ENCODE measurements around the gene DCTN4. TPM values are rescaled to one million over a fixed set of nuclear protein-coding genes. Genes with fewer than 3 reads are reported as not detected.

Gene DCTN4
- total RNA-seq, 4 donors from 2014 or later, result 65.4 to 78.5 (median 72.8) TPM

DNA sequence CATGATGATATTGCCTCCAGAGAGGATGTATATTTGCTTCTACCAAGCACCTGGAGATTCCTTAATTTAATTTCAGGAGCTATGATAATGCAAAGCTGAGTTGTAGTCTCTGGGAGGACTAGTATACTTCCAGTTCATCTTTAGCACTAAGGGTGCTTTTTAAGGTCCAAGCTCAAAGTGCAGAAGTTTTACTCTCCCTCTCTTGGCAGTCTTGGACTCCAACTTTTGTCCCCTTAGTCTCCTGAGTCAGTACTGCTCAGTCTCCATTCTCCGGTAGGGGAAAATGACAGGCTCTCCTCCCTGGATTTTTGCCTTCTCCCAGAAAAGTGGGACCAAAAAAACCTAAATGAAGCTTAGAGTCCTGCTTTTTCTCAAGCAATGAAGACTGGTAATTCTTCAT lies 28.1 kb upstream of the DCTN4 start:
- intact Hi-C loops (cut with DNase I), result no loop called here
- TF ChIP-seq, protein P1, sequence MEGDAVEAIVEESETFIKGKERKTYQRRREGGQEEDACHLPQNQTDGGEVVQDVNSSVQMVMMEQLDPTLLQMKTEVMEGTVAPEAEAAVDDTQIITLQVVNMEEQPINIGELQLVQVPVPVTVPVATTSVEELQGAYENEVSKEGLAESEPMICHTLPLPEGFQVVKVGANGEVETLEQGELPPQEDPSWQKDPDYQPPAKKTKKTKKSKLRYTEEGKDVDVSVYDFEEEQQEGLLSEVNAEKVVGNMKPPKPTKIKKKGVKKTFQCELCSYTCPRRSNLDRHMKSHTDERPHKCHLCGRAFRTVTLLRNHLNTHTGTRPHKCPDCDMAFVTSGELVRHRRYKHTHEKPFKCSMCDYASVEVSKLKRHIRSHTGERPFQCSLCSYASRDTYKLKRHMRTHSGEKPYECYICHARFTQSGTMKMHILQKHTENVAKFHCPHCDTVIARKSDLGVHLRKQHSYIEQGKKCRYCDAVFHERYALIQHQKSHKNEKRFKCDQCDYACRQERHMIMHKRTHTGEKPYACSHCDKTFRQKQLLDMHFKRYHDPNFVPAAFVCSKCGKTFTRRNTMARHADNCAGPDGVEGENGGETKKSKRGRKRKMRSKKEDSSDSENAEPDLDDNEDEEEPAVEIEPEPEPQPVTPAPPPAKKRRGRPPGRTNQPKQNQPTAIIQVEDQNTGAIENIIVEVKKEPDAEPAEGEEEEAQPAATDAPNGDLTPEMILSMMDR (IDR thresholded peaks at IDR 0.05), result no peak
- TF ChIP-seq POLR2A (IDR thresholded peaks at IDR 0.05), result no peak
- no peaks in the 10 kb centered on the region for H3K36me3 ChIP-seq
- no peak overlapping the region for H3K4me3 ChIP-seq (replicated peaks in 1 of 3)
- no peaks in the 10 kb centered on the region for H3K27me3 ChIP-seq
- 83 to 88% methylated on average over 1 of the region's 1 CpG for WGBS, 2 donors
- no peak overlapping the region for H3K27ac ChIP-seq
- no peaks in the 10 kb centered on the region for H3K9me3 ChIP-seq
- DNase-seq, result no peak
- peaks cover 12 to 33% of the 10 kb centered on the region in 2 donors for H3K4me1 ChIP-seq

DNA sequence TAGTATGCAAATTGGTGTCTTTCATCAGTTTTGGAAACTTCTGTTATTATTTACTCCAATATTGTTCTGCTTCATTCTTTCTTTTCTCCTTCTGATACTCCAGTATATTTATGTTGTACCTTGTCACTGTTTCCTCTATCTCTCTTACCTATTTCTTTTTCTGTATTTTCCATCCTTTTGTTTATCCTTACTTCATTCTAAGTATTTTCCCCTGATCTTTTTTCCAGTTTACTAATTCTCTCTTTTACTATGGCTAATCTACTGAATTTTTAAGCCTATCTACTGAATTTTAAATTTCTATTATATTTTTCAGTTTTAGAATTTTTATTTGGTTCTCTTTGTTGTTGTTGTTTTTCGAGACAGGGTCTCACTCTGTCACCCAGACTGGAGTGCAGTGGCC lies 27.1 kb upstream of the DCTN4 start:
- WGBS, 2 donors, result 93 to 98% methylated on average over 1 of the region's 1 CpG
- H3K4me1 ChIP-seq, result peaks cover 12 to 33% of the 10 kb centered on the region in 2 donors
- no peak for DNase-seq

DNA sequence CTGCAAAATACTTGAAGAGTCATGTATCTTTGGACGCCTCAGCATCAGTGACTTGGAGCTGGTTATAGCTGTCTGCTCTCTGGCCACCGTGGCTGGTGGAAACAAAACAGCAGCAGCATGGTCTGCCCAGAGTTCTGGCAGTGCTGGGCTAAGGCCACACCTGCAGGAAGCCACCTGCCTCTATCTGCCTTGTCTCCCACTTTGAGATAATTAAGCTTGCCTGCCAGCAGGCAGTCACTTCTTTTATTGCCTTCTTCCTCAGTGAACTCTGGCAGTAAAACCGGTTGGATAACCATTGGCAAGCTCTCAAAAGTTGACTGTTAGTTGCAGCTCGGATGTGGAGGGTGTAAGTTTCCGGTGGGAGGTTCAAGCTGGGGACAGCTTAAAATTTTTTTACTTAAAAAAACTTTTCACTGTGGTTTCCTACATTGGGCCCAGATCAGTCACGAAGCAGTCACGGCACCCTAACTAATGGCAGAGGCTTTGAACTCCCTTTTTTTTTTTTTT lies 24.7 kb upstream of the DCTN4 start:
- Histone ChIP-seq H3K36me3 (no peaks in the 10 kb centered on the region), H3K27ac (peak overlapping the region; percentile 73 to 88 (median 82)), H3K9me3 (no peaks in the 10 kb centered on the region), H3K4me3 (replicated peaks in 1 of 3) (no peak overlapping the region), H3K4me1 (peaks cover 26 to 32% of the 10 kb centered on the region in 2 donors), H3K27me3 (no peaks in the 10 kb centered on the region)
- intact Hi-C loops (cut with DNase I), result loop anchor here (5.0 kb wide), 1 partner anchor 81 kb away; the partner anchor contains the start of gene RBM22
- DNase-seq, result peak; percentile 68 to 75
- 0 to 2% methylated on average over 7 of the region's 7 CpGs for WGBS, 2 donors
- TF ChIP-seq POLR2A (IDR thresholded peaks at IDR 0.05), result peak in 1 of 2 donors; percentile 16
- TF ChIP-seq, protein P1 (IDR thresholded peaks at IDR 0.05), result no peak

More for the DNA sequence above, 27.1 kb upstream of the DCTN4 start:
- no peaks in the 10 kb centered on the region for H3K27me3 ChIP-seq
- intact Hi-C loops (cut with DNase I), result no loop called here
- H3K36me3 ChIP-seq, result no peaks in the 10 kb centered on the region
- no peak for TF ChIP-seq POLR2A (IDR thresholded peaks at IDR 0.05)
- TF ChIP-seq, protein P1 (IDR thresholded peaks at IDR 0.05), result no peak
- H3K4me3 ChIP-seq (replicated peaks in 1 of 3), result no peak overlapping the region
- H3K9me3 ChIP-seq, result no peaks in the 10 kb centered on the region
- no peak overlapping the region for H3K27ac ChIP-seq

DNA sequence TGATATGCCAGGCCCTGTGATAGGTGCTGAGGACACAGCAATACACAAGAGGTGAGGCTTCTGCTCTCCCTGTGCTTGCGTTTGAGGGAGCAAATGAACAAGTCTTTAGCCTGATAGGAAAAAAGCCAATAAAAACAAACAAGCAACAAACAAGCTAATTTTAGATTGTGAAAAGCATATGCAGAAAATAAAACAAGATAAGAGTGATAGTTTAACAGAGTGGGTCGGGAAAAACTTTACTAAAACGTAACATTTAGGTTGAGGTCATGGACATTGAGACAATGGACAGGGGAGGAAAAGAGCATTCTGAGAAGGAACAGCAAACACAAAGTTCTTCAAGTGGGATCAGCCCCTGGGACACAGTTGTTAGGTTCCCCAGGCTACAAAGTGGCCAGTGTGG lies 24.0 kb upstream of the DCTN4 start:
- WGBS, 2 donors, result 67 to 70% methylated on average over 3 of the region's 3 CpGs
- Histone ChIP-seq H3K27me3 (no peaks in the 10 kb centered on the region), H3K36me3 (no peaks in the 10 kb centered on the region), H3K4me3 (replicated peaks in 1 of 3) (no peak overlapping the region), H3K27ac (peak overlapping the region; percentile 25 to 88 (median 82)), H3K4me1 (peaks cover 26 to 32% of the 10 kb centered on the region in 2 donors), H3K9me3 (no peaks in the 10 kb centered on the region)
- intact Hi-C loops (cut with DNase I), result loop anchor here (5.0 kb wide), 1 partner anchor 81 kb away; the partner anchor contains the start of gene RBM22
- no peak for DNase-seq
- no peak for TF ChIP-seq POLR2A (IDR thresholded peaks at IDR 0.05)
- TF ChIP-seq, protein P1 (IDR thresholded peaks at IDR 0.05), result no peak

All from thyroid gland (tissue), 4 donors.